GM19351 (cell line): ENCODE data around the gene TENM3.

Source experiments
- ATAC-seq: cut with Tn5 transposase; IDR thresholded peaks from one replicate; pipeline ENCODE4 v1.9.1; 2021; ENCODE audit warnings: mild to moderate bottlenecking, moderate library complexity; ENCODE audit not compliant: unreplicated experiment

Gene TENM3

DNA sequence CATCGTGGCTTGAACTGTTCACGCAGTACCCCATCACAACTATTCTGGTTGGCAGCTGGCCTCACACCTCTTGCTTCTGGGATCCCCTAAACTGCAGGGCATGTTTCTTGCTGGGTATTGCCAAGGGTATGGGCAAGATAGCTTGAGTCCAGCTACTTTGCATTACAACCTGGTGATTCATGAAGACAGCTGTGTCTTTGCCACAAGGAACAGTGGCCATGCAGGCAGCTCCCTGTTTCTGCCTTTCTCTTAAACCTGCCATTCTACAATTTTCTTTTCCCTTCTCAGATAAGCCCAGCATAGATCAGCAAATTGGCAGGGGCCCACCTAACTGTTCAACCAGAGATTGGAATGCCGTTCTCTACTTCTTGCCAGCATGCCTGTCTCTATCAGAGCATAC is 42.8 kb downstream of the TENM3 start:
- ATAC-seq, result no peak

DNA sequence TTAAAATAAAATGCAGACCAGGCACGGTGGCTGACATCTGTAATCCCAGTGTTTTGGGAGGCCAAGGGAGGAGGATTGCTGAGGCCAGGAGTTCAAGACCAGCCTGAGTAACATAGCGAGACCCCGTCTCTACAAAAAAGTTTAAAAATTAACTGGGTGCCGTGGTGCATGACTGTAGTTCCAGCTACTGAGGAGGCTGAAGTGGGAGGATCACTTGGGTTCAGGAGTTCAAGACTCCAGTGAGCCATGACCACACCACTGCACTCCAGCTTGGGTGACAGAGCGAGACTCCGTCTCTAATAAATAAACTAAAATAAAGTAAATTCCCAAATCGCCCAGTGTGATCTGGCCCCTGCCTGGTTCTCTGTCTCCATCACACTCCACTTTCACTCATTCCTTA is 43.7 kb downstream of the TENM3 start:
- no peak for ATAC-seq

DNA sequence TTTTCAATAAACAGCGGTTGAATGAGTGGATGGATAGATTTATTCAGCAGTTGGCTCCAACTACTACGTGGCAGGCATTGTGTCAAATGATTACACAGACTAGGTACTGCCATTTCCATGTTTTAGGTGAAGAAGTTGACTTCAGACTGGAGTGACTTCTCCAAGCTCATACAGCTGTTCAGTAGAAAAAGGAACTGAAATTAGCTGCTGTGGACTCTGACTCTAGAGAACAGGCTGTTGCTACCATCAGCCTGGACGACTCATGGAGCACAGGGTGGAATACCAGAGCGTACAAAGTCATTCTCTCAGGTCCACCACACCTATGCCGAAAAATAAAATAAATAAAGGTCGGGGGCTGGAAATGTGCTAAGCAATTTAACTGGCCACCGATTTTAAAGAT is 45.3 kb downstream of the TENM3 start:
- no peak for ATAC-seq

DNA sequence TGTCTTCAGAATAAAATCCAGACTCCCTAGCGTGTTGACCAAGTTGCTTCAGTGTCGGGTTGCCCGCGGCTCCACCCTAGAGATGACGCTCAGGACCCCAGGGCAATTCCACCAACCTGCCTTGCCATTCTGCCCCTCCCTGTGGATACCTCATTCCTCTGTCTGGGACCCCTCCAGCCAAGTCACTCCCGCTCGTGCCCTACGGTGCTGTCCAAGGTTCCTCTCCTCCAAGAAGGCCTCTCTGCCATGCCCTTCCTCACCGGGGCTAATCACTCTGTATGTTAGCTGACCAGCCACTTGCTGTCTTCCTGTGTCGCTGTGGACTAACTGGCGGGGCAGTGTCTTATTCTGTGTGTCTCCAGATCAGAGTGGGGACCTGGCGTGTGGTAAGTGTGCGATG is 46.6 kb downstream of the TENM3 start:
- ATAC-seq, result no peak

DNA sequence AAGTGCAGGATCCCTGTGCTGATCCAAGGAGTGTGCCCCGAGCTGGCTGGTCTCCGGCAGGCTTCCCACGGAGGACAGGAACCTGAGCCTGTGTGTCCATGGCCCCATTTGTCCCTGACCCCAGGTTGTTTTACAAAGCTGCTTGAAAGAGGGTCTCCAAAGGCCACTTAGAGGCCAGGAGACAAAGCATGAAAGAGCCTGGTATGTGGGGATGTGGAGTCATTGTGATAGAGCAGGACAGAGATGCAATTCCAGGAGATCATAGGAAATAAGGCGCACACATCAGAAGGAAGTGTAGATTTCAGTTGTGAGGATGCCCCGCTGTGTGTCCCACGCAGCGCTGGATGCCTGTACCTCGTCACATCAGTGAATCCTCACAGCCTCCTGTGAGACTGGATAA is 48.0 kb downstream of the TENM3 start:
- no peak for ATAC-seq

DNA sequence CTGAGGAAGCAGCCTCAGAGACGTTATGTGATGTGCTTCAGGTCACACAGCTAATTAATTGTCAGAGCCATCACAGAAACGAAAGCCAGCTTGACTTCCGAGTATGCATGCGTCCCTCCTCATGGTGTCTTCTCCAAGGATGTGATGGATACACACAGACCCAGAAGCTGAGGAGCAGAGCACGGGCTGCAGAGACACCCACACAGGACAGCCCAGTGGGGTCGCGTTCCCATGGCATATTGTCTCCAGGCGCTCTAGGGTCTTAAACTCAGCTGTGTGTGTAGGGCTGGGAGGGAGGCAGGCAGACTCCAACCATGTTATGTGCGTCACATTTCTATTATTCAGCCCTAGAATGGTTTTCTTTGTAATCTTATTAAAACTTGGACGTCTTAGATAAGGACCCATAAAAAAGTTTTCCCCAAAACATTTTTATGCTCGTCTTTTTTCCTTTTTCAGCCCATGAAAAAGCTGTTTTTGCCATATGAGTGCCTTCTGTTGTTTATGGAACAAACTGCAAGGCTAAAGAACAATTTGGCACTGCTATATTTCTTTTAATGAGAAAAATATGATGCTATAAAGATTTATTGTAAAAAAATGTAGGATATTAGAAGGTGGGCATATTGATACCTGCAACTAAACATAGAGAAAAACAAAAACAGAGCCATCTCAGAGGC is 48.5 kb downstream of the TENM3 start:
- ATAC-seq, result no peak

DNA sequence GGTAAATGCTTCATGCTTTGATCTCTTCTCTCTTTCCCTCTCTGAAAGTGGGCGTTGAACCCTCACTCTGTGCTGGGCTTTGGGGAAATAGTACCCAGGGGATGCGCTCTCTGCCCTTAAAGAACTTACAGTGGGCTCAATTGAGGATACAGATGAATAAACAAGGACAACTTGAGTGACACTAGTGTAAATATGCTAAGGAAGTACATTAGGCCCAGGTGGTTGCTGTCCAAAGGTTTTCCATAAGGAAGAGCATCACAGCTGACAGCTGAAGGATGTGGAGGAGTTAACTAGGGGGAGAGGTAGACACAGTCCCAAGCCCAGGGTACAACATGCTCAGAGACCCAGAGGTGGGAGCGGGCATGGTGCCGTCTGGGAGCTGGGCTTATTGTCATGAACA is 49.4 kb downstream of the TENM3 start:
- no peak for ATAC-seq

DNA sequence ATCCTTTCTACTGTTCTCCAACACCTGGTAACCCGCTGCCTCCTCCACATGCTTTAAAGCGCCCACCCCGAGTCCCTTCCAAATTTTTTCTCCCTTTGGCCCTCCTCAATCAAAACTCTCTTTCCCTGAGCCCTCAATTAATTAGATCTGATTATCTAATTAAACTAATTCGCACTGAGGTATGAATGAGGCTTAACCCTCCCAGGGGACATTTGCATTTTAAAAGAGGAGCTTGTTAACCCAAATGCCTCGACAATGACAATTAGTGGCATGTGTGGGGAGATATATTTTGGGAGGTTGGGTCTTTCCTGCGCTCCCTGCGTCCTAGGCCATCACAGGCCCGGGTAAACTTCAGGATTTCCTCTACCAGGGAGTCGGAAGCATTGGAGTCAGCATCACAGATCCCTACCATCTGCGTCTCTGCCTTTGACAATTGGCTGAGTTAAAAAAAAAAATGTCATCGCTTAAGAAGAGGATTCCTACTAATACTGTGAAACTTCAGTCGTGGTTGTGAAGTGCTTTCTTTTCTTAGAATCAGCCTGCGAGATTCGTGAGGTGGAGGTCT is 50.6 kb downstream of the TENM3 start:
- no peak for ATAC-seq

DNA sequence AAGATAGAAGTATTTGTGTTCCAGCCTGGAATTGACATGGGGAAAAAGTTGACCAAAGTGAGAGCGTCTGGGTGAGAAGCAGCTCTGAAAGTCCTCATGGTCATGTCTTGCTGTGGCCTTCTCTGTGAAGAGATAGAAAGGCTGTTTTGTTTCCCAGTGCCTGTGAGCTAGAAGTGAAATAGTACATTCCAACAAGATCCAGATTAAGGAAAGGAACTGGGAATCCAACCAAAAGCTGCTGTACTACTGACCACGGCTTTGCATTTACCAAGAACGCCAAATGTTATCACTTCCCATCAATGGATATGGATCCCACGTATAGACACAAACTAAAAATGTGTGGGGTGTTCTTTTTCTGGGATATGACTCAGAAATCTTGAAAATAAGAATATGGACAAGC is 51.2 kb downstream of the TENM3 start:
- no peak for ATAC-seq

DNA sequence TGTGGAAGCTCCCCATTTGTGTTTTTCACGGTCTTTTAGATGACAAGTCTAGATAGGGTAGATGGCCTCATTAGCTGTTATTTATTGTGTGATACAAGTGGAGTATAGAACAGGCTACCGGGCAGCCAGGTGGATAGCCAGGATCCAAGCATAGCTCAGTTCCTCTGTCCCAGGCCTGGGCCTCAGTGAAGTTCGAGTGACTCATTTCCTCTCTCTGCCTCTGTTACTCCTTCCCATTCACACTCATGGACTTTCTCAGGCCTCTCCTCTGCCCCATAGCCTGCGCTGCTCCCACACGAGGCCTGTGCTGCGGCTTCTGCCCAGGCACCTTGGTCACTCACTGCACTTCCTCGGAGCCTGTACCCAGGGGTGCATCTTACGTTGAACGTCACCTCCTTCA is 54.5 kb downstream of the TENM3 start:
- ATAC-seq, result no peak

DNA sequence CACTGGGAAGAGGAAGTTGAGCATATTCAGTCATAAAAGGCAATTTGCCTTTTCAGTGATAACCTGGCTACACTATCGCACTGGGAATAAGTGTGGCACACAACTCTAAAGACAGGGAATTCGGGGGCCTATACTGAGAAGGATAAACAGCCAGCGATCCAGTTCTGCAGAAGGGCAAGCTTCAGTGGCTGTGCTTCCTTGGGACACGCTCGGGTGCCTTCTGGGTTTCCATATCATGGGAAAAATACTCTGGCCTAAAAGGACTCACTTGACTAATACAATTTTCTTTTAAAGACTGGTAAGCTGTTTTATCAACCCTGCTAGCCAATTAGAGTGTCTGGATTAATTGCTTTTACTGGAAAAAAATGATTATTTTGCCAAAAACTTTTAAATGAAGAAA is 58.5 kb downstream of the TENM3 start:
- no peak for ATAC-seq

DNA sequence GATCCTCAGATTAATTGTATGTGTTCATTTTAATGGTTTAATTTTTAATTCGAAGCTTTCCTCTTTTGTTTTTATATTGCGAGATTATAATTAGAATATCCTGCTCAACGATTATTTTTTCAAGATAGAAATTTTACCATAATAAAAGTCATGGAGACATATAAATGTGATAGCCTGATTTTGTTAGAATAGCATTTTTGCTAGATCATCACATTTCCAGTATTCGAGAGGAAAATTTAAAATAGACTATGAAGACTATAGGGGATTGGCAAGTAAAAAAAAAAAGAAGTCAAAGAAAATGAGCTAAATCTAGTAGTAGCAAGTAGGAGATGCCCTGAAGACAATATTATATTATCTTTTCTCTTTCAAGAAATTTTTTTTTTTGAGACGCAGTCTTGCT is 60.6 kb downstream of the TENM3 start:
- ATAC-seq, result no peak

DNA sequence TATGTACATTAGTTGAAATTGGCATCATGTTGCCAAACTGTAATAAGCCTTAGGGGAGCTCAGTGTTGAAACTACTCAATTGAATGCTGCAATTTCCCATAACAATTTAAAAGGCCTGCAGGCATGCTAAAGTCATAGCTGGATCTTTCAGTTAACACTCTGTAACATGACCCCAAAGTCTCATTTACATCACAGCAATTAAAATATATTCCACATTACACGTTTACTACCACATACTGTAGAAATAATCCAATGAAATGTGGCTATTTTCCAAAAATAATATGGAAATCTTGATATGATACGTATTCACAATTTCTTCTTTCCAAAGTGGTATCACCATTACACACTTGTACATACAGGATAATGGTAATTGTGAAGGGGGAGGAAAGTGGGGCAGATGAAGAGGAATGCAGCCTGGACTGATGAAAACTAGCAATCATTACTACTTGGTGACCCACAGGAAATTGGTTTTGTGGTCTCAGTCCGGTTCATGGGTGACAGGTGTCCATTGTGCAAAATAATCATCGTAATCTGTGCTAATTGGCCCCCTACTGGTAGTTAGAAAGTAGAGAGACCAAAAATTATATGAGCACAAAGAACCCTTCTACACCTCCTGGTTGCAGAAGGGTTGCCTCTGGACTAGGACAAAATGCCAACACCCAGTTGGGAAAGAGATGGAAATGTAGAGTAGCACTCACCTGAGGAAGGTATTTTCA is 63.7 kb downstream of the TENM3 start:
- no peak for ATAC-seq

DNA sequence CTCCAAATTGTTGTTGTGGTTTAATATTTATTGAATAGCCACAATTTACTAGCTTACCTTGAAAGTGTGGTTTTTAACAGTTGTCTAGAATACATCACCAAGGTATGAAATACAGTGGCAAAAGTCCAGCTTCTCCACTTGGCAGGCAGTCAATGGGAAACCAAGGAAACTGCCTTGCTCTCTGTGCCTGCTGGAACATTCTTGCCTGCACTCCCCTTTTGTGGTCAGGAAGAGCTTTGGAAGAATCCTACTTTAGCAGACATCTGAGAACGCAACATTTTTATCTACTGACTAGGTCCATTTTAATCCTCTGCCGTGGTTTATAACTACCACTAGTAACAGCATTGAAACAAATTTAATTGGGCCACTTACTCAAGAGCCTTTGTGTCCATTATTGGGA is 64.5 kb downstream of the TENM3 start:
- ATAC-seq, result no peak

DNA sequence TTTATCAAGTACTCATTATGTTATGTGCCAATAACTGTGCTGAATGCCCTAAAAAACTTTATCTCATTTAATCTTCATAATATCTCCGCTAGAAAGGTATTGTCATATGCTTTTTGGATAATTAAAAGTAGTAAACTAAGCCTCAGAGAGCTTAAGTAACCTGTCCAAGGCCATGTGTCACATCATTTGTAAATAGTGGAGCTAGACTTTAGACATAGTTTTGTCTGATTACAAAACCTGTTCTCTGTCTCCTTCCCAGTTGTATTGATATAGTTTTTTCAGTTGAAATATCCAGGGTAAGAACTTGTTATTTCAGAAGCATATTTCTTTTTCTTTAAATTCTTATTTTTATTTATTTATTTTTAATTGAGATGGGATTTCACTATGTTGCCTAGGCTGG is 66.7 kb downstream of the TENM3 start:
- no peak for ATAC-seq

DNA sequence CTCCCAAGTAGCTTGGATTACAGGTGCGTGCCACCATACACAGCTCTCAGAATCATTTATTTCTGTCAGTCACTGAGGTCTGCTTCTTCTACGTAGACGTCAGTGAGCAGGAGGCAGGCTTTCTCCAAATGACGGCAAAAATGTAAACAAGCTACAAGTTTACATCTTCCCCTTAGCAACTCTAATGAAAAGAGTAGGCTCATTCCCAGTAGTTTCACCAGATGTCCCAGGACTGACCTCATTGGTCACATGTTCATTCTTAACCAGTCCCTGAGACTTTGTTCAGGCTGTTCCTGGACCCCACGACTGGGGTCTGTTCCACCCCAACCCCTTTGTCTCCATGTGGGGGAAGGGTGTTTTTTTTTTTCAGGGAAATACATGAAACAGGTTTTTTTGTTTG is 67.1 kb downstream of the TENM3 start:
- ATAC-seq, result no peak

DNA sequence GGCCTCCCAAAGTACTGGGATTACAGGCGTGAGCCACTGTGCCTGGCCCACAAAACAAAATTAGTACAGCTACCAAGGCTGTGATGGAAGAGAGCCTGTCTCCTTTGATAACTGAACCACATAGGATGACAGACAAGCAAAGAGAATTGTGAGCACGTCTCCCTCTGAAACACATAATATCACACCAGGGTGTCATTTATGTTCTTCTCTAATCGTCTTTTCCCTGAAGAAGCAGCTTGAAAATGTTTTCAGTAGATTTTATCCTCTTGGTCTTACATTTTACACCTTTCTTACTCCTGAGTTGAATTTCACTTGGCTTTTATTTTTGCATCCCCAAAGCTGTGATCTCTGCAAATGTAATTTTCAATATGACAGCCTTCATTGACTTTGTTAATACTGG is 67.8 kb downstream of the TENM3 start:
- no peak for ATAC-seq

DNA sequence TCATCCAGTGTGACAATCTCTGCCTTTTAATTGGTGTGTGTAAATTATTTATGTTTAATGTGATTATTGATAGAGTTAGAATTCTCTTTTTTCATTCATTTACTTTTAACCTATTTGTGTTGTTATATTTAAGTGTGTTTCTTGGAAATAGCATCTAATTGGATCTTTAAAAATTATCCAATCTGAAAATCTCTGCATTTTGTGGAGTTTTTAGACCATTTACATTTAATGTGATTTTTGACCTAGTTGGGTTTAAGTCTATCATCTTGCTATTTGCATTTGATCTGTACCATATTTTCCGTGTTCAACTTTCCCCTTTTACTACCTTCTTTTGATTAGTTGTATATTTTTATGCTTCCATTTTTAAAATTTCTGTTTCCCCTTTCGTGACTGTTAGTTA is 71.3 kb downstream of the TENM3 start:
- ATAC-seq, result no peak

DNA sequence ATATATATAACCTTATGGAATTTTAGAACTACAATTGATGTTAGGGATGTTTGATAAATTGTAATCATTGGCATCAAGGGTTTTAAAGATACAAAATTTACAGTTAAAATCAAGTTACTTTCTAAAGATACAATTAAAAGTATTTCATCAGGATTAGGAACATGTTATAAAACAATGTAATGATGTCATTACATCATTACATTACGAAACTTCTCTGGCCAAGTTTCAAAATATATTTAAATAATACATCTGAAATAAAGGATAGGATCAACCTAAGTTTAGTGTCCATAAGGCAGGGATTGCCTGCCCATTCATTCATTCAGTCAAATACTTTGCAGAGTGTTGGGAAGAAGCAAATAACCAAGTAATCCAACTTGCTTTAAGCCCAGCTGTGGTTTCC is 75.1 kb downstream of the TENM3 start:
- no peak for ATAC-seq

DNA sequence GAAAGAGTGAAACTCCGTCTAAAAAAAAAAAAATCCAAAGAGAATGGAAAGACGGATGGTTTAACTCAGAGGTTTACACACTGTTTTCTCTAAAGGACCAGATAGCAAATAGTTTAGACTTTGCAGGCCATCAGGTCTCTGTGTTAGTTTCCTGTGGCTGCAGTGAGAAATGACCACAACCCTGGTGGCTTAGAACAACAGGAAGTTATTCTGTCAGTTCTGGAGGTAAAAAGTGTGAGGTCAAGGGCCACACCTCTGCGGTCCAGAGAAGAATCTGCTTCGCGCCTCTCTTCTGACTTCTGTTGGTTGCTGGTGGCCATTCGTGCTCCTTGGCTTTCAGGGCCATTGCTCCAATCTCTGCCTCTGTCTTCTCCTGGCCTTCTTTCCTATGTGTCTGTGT is 76.9 kb downstream of the TENM3 start:
- no peak for ATAC-seq

DNA sequence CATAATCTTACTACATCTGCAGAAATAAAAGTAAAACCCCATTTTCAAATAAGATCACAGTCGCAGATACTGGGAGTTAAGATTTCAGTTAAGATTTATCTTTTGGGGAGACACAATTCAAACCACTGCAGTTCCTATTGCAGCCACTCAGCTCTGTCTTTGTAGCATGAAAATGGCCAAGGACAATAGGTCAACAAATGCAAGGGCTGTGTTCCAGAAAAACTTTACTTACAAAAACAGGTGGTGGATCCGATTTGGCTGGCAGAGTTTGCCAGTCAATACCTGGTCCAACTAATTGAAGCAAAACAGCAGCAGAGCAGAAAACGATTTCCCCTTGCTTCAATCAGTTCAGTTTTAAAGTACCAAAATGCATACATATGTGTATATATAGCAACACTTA is 77.4 kb downstream of the TENM3 start:
- no peak for ATAC-seq

DNA sequence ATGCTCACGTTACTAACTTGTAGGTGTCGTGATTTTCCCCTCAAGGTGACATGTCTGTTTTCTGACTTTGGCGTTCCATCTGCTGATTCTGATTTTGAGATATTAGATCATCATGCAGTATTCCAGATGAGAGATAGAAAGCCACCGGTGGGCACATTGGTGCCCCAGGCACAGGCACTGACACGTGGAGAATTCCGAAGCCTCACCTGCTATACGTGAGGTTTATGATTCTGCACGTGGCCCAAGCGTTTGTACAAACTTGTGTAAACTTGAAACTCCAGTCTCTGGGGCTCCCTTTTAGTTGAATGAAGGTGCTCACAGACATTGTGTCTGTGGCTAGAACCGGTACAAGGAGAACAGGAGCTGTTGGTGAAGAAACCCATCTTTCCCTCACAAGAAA is 81.1 kb downstream of the TENM3 start:
- ATAC-seq, result no peak

DNA sequence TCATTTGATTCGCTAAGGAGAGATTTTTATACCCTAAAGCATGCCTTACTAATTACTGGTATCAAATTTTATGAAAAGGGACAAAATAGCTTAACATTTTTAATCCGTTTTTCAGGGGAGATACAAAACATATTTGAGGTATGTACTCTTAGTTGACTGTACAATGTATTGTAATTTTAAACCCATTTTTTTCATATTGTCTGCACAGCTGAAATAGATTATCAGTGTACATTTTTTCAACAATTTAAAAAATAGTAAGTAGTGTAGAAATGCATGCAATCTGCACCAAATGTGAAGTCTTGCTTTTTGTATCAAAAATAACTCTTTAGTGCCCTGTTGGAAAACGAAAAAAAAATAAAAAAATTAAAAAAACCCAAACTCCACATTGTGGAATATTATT is 82.2 kb downstream of the TENM3 start:
- ATAC-seq, result no peak
